DOHH2 (cell line): ENCODE measurements around the gene SIPA1L3.

ENCODE experiments used
- EZH2phosphoT487 ChIP-seq: fragments of 200-600 bp; sonication (generic); IDR thresholded peaks from 2 replicates; pipeline ENCODE4 v1.6.1; 2017; ENCODE audit warnings: borderline replicate concordance, mild to moderate bottlenecking, antibody characterized with exemption, low read length, moderate library complexity, mixed read lengths
- TF ChIP-seq, protein P1 (sequence below): fragments of 200-600 bp; sonication (generic); IDR thresholded peaks from one replicate; pipeline ENCODE4 v1.5.1; 2014; ENCODE audit warnings: antibody characterized with exemption, mild to moderate bottlenecking, low read depth, low read length; ENCODE audit not compliant: poor library complexity, severe bottlenecking

- TF ChIP-seq, protein P1, sequence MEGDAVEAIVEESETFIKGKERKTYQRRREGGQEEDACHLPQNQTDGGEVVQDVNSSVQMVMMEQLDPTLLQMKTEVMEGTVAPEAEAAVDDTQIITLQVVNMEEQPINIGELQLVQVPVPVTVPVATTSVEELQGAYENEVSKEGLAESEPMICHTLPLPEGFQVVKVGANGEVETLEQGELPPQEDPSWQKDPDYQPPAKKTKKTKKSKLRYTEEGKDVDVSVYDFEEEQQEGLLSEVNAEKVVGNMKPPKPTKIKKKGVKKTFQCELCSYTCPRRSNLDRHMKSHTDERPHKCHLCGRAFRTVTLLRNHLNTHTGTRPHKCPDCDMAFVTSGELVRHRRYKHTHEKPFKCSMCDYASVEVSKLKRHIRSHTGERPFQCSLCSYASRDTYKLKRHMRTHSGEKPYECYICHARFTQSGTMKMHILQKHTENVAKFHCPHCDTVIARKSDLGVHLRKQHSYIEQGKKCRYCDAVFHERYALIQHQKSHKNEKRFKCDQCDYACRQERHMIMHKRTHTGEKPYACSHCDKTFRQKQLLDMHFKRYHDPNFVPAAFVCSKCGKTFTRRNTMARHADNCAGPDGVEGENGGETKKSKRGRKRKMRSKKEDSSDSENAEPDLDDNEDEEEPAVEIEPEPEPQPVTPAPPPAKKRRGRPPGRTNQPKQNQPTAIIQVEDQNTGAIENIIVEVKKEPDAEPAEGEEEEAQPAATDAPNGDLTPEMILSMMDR: no peak
- no peak for TF ChIP-seq EZH2phosphoT487
Observed at GRCh38 chr19:38148337-38148736, 241.3 kb downstream of the SIPA1L3 start.
